ENCODE measurements around the gene MMGT1.

- TF ChIP-seq, protein P1, sequence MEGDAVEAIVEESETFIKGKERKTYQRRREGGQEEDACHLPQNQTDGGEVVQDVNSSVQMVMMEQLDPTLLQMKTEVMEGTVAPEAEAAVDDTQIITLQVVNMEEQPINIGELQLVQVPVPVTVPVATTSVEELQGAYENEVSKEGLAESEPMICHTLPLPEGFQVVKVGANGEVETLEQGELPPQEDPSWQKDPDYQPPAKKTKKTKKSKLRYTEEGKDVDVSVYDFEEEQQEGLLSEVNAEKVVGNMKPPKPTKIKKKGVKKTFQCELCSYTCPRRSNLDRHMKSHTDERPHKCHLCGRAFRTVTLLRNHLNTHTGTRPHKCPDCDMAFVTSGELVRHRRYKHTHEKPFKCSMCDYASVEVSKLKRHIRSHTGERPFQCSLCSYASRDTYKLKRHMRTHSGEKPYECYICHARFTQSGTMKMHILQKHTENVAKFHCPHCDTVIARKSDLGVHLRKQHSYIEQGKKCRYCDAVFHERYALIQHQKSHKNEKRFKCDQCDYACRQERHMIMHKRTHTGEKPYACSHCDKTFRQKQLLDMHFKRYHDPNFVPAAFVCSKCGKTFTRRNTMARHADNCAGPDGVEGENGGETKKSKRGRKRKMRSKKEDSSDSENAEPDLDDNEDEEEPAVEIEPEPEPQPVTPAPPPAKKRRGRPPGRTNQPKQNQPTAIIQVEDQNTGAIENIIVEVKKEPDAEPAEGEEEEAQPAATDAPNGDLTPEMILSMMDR (IDR thresholded peaks at IDR 0.05 in 4 of 5, conservative IDR thresholded peaks at IDR 0.05 in 1 of 5), result no peak
- TF ChIP-seq POLR2A (IDR thresholded peaks at IDR 0.05), result no peak
Measured at GRCh38 chrX:136021903-136022302, 48.1 kb upstream of the MMGT1 start.

Measured in gastrocnemius medialis (tissue), 4 donors.